Nephron progenitor cell (in vitro differentiated cells): ENCODE data around the gene SGCE.

Source experiments
- DNase-seq: peaks from one replicate; pipeline ENCODE4 v3.0.0; 2021
- H3K27ac Mint-ChIP-seq: 2 replicates; pipeline ENCODE4 v1.8.0; 2021; ENCODE audit warnings: mild to moderate bottlenecking, moderate library complexity, mixed read lengths
- H3K27me3 Mint-ChIP-seq: 2 replicates; pipeline ENCODE4 v1.8.0; 2021; ENCODE audit warnings: mild to moderate bottlenecking, low read depth, mixed read lengths; ENCODE audit not compliant: poor library complexity
- H3K36me3 Mint-ChIP-seq: 2 replicates; pipeline ENCODE4 v1.8.0; 2021; ENCODE audit warnings: low read depth, mixed read lengths
- H3K4me1 Mint-ChIP-seq: 2 replicates; pipeline ENCODE4 v1.8.0; 2021; ENCODE audit warnings: mixed read lengths
- H3K4me3 Mint-ChIP-seq: 2 replicates; pipeline ENCODE4 v1.8.0; 2021; ENCODE audit warnings: mild to moderate bottlenecking, moderate library complexity, mixed read lengths
- H3K9me3 Mint-ChIP-seq: 2 replicates; pipeline ENCODE4 v1.8.0; 2021; ENCODE audit warnings: mild to moderate bottlenecking, moderate library complexity, mixed read lengths
- TF ChIP-seq, protein P1 (sequence below): fragments of 200-600 bp; sonication (generic); IDR thresholded peaks from 2 replicates; pipeline ENCODE4 v1.5.0; 2021; ENCODE audit warnings: antibody characterized with exemption

Gene SGCE

DNA sequence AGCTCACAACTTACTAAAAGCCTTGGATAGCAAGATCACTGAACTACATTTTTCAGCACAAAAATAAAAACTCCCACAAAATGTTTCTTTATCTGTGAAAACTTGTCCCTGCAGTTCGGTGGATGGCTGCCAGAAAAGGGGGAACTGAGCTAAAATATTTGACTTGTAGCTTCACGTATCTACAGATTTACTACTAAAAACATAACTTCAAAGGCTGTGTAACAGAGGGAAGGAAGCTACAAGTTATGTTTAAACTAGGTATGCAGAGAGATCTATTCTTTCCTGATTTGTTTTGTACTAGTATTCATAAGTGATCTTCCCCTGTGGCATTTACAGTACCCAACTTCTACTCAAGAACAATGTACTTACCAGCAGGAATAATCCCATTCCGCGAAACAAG is 25.1 kb downstream of the SGCE start:
- H3K27me3 Mint-ChIP-seq: no peaks in the 10 kb centered on the region
- no peaks in the 10 kb centered on the region for H3K36me3 Mint-ChIP-seq
- H3K9me3 Mint-ChIP-seq: no peaks in the 10 kb centered on the region
- no peak overlapping the region for H3K4me3 Mint-ChIP-seq
- TF ChIP-seq, protein P1, sequence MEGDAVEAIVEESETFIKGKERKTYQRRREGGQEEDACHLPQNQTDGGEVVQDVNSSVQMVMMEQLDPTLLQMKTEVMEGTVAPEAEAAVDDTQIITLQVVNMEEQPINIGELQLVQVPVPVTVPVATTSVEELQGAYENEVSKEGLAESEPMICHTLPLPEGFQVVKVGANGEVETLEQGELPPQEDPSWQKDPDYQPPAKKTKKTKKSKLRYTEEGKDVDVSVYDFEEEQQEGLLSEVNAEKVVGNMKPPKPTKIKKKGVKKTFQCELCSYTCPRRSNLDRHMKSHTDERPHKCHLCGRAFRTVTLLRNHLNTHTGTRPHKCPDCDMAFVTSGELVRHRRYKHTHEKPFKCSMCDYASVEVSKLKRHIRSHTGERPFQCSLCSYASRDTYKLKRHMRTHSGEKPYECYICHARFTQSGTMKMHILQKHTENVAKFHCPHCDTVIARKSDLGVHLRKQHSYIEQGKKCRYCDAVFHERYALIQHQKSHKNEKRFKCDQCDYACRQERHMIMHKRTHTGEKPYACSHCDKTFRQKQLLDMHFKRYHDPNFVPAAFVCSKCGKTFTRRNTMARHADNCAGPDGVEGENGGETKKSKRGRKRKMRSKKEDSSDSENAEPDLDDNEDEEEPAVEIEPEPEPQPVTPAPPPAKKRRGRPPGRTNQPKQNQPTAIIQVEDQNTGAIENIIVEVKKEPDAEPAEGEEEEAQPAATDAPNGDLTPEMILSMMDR: no peak
- H3K27ac Mint-ChIP-seq: no peak overlapping the region
- DNase-seq: no peak
- peaks cover 41% of the 10 kb centered on the region for H3K4me1 Mint-ChIP-seq

DNA sequence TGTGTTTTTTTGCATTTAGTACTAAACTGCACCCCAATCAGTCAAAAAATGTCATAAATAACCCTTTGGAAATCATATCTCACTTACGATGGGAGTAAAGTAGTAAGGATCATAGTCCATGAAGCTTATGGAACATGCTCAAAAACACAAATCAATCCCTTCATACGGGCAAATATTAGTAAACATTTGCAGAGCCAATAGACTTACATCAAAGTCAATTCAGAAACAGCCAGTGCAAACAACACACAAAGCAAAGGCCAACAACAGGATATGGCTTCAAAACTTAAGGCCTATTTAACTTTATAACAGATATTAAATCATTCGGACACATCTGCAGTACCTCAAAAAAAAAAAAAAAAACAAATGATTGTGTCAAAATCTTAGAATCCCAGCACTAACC is 32.1 kb downstream of the SGCE start:
- H3K27me3 Mint-ChIP-seq: no peaks in the 10 kb centered on the region
- H3K4me1 Mint-ChIP-seq: no peaks in the 10 kb centered on the region
- no peak overlapping the region for H3K27ac Mint-ChIP-seq
- peaks cover 7% of the 10 kb centered on the region for H3K36me3 Mint-ChIP-seq
- no peak overlapping the region for H3K4me3 Mint-ChIP-seq
- no peak for DNase-seq
- H3K9me3 Mint-ChIP-seq: no peaks in the 10 kb centered on the region
- TF ChIP-seq, protein P1: no peak

DNA sequence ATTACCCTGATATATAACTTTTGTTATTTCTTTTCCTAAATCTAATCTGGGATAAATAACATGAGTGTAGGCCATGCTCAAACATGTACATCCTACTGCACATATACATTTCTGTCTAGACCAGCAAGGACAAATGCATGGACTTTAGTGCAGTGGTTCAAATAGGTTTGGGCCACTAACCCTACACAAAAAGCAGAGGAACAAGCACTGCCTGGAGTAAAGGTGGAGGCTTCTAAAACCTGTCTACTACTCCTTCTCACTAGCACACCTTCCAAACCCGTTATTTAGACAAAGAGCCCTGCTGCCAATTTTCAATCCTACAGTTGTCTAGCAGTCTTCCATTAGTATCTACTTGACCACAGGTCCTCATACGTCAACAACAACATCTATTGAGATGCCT is 34.8 kb downstream of the SGCE start:
- no peaks in the 10 kb centered on the region for H3K27me3 Mint-ChIP-seq
- H3K9me3 Mint-ChIP-seq: no peaks in the 10 kb centered on the region
- no peaks in the 10 kb centered on the region for H3K4me1 Mint-ChIP-seq
- TF ChIP-seq, protein P1: no peak
- no peak overlapping the region for H3K27ac Mint-ChIP-seq
- no peak for DNase-seq
- peaks cover 25% of the 10 kb centered on the region for H3K36me3 Mint-ChIP-seq
- no peak overlapping the region for H3K4me3 Mint-ChIP-seq

DNA sequence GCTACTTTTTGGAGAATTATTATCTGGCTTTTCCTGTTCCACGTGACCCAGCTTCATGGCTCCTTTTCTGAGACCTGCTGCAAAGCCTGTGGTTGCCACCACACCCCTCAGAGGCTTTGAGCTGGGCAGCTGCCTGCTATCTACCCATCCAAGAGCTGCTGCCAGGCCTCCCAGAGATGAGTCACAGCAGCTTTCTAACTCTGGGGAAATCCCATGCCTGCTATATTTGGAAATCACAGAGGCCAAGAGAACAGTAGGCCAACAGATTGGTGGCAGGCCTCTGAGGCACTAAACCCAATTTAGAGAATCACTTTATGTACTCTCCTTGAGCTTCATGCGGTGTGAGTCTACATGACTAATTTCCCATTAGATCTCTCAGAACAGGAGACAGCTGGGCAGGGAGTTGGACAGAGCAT is 35.2 kb downstream of the SGCE start:
- Mint-ChIP-seq H3K9me3 (no peaks in the 10 kb centered on the region), H3K4me1 (no peaks in the 10 kb centered on the region)
- no peak for DNase-seq

DNA sequence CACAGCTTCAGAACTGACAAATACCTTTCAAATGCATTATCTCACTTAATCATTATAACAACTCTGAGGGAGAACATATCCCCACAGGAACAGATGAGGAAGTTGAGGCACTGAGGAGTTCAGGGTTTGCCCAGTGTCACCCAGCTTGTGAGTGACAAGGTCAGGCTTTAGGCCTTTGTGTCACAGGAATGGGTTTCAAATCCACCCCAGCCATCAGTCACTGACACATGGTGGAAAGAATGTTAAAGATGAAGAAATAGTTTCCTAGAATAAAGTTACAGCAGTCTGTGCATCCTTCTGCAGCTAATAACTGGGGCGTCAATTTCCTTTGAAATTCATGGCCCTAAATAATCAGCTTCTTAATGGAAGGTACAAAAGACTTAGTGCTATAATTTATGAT is 37.8 kb downstream of the SGCE start:
- peaks cover 25% of the 10 kb centered on the region for H3K36me3 Mint-ChIP-seq
- DNase-seq: no peak

More for the DNA sequence above, 35.2 kb downstream of the SGCE start:
- TF ChIP-seq, protein P1: no peak
- no peaks in the 10 kb centered on the region for H3K27me3 Mint-ChIP-seq
- no peak overlapping the region for H3K4me3 Mint-ChIP-seq
- H3K27ac Mint-ChIP-seq: no peak overlapping the region
- H3K36me3 Mint-ChIP-seq: peaks cover 25% of the 10 kb centered on the region

DNA sequence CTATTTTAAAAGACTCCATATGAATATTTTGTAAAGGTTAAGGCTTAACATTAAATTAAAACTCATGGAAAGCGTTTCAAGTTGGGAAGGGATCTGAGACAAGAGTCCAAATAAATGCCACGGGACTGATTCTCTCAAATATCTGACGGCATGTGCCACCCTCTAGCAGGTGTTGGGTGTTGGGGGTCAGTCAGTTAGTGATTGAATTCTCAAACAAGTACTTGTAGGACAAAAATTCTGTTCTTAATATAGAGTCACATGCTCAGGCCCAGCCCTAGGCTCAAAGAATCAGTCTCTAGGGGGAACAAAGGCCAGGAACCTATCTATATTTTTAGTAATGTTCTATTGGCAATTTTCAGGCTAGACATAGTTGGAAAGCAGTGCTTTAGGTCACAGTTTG is 39.1 kb downstream of the SGCE start:
- Mint-ChIP-seq H3K9me3 (no peaks in the 10 kb centered on the region), H3K27me3 (no peaks in the 10 kb centered on the region), H3K4me1 (no peaks in the 10 kb centered on the region), H3K4me3 (no peak overlapping the region), H3K36me3 (peaks cover 30% of the 10 kb centered on the region), H3K27ac (no peak overlapping the region)
- TF ChIP-seq, protein P1: no peak
- no peak for DNase-seq

More for the DNA sequence above, 37.8 kb downstream of the SGCE start:
- H3K27me3 Mint-ChIP-seq: no peaks in the 10 kb centered on the region
- no peaks in the 10 kb centered on the region for H3K9me3 Mint-ChIP-seq
- TF ChIP-seq, protein P1: no peak
- no peak overlapping the region for H3K4me3 Mint-ChIP-seq
- H3K4me1 Mint-ChIP-seq: no peaks in the 10 kb centered on the region
- H3K27ac Mint-ChIP-seq: no peak overlapping the region
